ENCODE measurements around the gene MBD2. TPM values are rescaled to one million over a fixed set of nuclear protein-coding genes. Genes with fewer than 3 reads are reported as not detected.

MBD2 gene
- total RNA-seq, 1 donor from 2014 or later = 40.4 TPM

DNA sequence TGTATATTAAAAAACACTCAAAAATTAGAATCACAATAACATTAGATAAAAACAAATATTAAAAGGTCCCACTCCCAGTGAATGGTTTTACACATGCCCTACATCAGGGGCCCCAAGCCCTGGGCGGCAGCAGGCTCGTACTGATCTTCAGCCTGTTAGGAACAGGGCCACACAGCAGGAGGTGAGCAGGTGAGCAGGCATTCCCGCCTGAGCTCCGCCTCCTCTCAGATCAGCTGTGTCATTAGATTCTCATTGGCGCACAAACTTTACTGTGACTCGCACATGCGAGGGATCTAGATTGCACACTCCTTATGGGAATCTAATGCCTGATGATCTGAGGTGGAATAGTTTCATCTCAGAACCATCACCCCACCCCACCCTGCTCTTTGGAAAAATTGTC, 74.2 kb downstream of the MBD2 start:
- no peak for DNase-seq (ENCODE audit: low spot score, unreplicated experiment)
- Mint-ChIP-seq H3K36me3 (ENCODE audit: insufficient read depth) (peaks cover 2% of the 10 kb centered on the region), H3K9me3 (ENCODE audit: low read depth) (no peaks in the 10 kb centered on the region), H3K27me3 (no peaks in the 10 kb centered on the region), H3K4me3 (ENCODE audit: low read depth) (no peak overlapping the region), H3K27ac (no peak overlapping the region), H3K4me1 (ENCODE audit: low read depth) (no peaks in the 10 kb centered on the region)
- TF ChIP-seq CTCF (IDR thresholded peaks at IDR 0.05; ENCODE audit: unreplicated experiment) = no peak

DNA sequence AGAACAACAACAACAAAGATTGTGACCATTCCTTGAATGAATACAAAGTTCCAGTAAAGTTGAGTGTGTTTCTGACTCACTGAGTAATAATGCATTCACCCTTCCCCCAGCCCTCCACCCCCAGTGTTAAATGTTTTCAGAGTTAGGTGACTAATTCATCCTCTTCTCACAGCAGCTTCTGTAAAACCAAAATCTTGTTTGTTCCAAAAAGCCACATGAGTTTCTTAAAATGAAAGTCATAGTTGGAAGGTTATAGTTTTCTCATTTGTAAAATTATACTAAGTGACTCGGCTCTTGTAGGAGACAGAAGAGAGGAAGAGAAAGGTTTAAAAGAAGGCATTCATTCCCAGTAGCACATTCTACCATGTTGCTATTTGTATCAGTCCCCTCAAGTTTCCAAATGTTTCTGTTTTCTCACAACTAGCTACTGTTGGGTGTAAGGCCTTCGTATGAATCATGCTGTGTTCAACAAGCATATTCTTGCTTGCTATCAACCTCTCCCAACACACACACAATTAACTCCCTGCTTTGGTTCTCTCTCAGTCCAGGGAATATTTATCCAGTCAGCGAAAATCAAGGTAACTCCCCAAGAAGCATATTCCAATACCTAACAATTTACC, 75.3 kb downstream of the MBD2 start:
- no peaks in the 10 kb centered on the region for H3K4me1 Mint-ChIP-seq (ENCODE audit: low read depth)
- H3K4me3 Mint-ChIP-seq (ENCODE audit: low read depth) = no peak overlapping the region
- H3K36me3 Mint-ChIP-seq (ENCODE audit: insufficient read depth) = peaks cover 2% of the 10 kb centered on the region
- no peak overlapping the region for H3K27ac Mint-ChIP-seq
- H3K27me3 Mint-ChIP-seq = no peaks in the 10 kb centered on the region
- no peak for TF ChIP-seq CTCF (IDR thresholded peaks at IDR 0.05; ENCODE audit: unreplicated experiment)
- no peak for DNase-seq (ENCODE audit: low spot score, unreplicated experiment)
- no peaks in the 10 kb centered on the region for H3K9me3 Mint-ChIP-seq (ENCODE audit: low read depth)

- Mint-ChIP-seq H3K27ac (no peak overlapping the region), H3K36me3 (ENCODE audit: insufficient read depth) (peaks cover 2% of the 10 kb centered on the region), H3K4me1 (ENCODE audit: low read depth) (no peaks in the 10 kb centered on the region), H3K4me3 (ENCODE audit: low read depth) (no peak overlapping the region), H3K27me3 (no peaks in the 10 kb centered on the region), H3K9me3 (ENCODE audit: low read depth) (peaks cover 4% of the 10 kb centered on the region)
- no peak for DNase-seq (ENCODE audit: low spot score, unreplicated experiment)
- no peak for TF ChIP-seq CTCF (IDR thresholded peaks at IDR 0.05; ENCODE audit: unreplicated experiment)
These were observed 75.8 kb downstream of the MBD2 start for GRCh38 chr18:54148678-54149077.

GRCh38 chr18:54148151-54148550, 76.3 kb downstream of the MBD2 start:
- no peak for DNase-seq (ENCODE audit: low spot score, unreplicated experiment)
- no peaks in the 10 kb centered on the region for H3K4me1 Mint-ChIP-seq (ENCODE audit: low read depth)
- peaks cover 5% of the 10 kb centered on the region for H3K36me3 Mint-ChIP-seq (ENCODE audit: insufficient read depth)
- no peak overlapping the region for H3K27ac Mint-ChIP-seq
- H3K9me3 Mint-ChIP-seq (ENCODE audit: low read depth) = peaks cover 9% of the 10 kb centered on the region
- TF ChIP-seq CTCF (IDR thresholded peaks at IDR 0.05; ENCODE audit: unreplicated experiment) = no peak
- H3K27me3 Mint-ChIP-seq = no peaks in the 10 kb centered on the region
- H3K4me3 Mint-ChIP-seq (ENCODE audit: low read depth) = no peak overlapping the region

- H3K27ac Mint-ChIP-seq = no peak overlapping the region
- no peaks in the 10 kb centered on the region for H3K27me3 Mint-ChIP-seq
- TF ChIP-seq CTCF (IDR thresholded peaks at IDR 0.05; ENCODE audit: unreplicated experiment) = no peak
- H3K4me3 Mint-ChIP-seq (ENCODE audit: low read depth) = no peak overlapping the region
- no peak for DNase-seq (ENCODE audit: low spot score, unreplicated experiment)
- H3K4me1 Mint-ChIP-seq (ENCODE audit: low read depth) = no peaks in the 10 kb centered on the region
- H3K9me3 Mint-ChIP-seq (ENCODE audit: low read depth) = peaks cover 13% of the 10 kb centered on the region
- peaks cover 3% of the 10 kb centered on the region for H3K36me3 Mint-ChIP-seq (ENCODE audit: insufficient read depth)
These were observed 77.0 kb downstream of the MBD2 start for GRCh38 chr18:54147439-54147838.
